Erythroblast (primary cell): Measurements from ENCODE around the gene DDX42.
"Not testable (repeated sequence)": the region's sequence is repeated elsewhere in the genome, so short reads cannot be mapped to it uniquely, and the experiment has no call there.

Source experiments
- DNase-seq, 2 experiments: peaks; one replicate each; lab custom pipeline; 2025; lab: John Stamatoyannopoulos, UW
- GATA1 ChIP-seq: IDR thresholded peaks from 2 replicates; pipeline ENCODE4 v1.6.1; 2011; ENCODE audit warnings: low read depth, mild to moderate bottlenecking, control low read depth, low read length, moderate library complexity
- POLR2A ChIP-seq: IDR thresholded peaks from 2 replicates; pipeline ENCODE4 v1.6.1; 2011; ENCODE audit warnings: mild to moderate bottlenecking, low read length

The DDX42 gene

DNA sequence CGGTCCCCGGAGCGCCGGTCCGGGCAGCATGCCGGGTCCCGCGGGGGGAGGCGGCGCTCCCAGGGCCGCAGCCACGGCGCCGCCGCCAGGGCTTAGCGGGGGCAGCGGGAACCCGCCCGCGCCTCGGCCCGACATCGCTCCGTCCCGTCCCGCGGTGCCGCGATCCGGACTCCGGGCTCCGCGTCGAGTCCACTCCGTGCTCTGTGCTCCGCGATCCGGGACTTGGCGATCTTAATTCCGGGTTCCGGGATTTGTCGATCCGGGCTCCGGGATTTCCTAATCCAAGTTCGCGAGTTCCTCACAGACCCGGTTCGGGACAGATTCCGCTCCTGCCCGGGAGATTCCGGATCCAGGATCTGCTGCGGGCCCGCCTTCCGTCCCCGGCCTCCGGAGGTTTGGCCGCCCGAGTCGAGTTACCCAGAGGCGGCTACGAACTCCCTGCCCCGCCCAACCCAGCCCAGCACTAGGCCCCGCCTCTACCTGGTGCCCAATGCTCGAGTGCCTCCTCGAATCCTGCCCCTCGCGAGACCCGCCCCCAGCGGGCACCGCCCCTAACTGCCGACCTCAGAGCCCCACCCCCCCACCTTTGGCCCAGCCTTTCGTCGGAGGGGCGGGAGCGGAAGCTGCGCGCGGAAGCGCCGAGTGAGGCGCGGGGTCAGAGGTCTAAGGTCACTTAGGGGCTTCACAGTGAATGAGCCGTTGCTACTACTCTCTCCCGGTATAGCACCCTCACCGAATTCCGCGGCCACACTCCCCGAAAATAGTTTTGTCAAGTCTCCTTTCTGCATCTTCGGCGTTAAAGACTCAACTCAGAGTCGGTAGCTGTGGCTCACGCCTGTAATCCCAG is 68.8 kb downstream of the DDX42 start, which contains the start of gene SMARCD2:
Gene SMARCD2 (minus strand): TSS at position 146 of the 847 bp plus-strand sequence. CDS start 11 bp downstream, at position 135.
- peak; percentile 99 for DNase-seq
- TF ChIP-seq GATA1 (no peak), POLR2A (peak; percentile 62)

DNA sequence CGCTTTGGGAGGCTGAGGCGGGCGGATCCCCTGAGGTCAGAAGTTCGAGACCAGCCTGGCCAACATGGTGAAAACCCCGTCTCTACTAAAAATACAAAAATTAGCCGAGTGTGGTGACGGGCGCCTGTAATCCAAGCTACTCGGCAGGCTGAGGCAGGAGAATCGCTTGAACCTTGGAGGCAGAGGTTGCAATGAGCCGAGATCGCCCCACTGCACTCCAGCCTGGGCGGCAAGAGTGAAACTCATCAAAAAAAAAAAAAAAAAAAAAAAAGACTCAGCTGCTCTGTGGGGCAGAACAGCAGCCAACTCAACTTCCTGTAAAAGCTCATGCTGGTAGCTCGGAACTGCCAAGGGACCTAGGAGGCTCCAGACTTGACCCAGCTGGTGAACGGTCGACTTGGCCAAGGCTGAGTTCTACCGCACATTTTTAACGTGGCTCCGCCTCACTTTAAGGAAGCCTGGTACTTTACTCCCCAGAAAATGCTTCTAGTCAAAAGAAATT is 69.5 kb downstream of the DDX42 start:
- DNase-seq, result peak; percentile 61 to 64

- peak in 1 of 2 experiments; percentile 46 for DNase-seq
- TF ChIP-seq GATA1, result no peak
- no peak for TF ChIP-seq POLR2A
Observed at GRCh38 chr17:63843910-63844677, 70.1 kb downstream of the DDX42 start.

DNA sequence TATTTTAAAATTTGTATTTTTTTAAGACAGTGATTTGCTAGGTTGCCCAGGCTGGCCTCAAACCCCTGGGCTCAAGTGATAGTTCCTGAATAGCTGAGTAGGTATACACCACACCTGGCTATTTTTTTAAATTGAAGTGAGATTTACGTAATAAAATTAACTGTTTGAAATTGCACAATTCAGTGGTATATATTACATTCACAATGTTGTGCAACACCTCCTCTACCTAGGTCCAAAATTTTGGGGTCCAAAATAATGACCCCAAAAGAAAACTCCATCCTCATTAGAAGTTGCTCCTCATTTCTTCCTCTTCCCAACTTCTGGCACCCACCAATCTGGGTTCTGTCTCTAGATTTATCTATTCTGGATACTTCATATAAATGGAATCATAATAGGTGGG is 71.5 kb downstream of the DDX42 start:
- DNase-seq, result no peak
- TF ChIP-seq GATA1 (no peak), POLR2A (no peak)

DNA sequence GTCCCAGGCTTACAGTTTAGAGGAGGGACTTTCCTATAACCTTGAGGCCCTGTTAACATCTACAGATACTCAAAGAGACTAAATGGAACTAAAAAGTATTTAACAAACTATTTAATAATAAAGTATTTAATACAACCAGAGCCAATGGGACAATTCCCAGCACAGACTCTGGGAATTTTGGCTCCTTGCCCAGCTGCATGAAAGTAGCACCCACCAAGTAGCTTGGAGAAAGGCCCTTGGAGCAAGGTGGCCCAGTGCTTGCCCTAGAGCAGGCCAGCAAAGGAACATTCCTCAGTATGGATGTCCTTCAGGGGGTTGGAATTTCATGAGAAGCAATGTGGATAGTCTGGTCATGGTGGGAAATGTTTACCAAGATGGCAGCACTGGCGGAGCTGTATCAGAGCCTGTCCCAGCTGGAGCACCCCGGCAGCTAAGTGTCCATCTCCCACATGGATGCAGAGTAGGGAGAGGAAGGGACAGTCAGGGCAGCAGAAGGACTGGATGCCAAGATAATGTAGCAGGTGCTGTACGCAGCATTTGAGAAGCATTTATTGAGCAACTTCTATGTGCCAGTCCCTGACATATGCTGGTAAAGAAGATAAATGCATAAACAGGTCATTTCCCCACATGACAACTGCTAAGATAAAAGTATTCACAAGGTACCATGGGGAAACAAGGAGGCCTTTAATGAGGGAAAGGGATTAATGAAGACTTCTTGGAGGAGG is 73.7 kb downstream of the DDX42 start:
- no peak for TF ChIP-seq POLR2A
- TF ChIP-seq GATA1, result no peak
- no peak for DNase-seq

- TF ChIP-seq GATA1 (no peak), POLR2A (no peak)
- DNase-seq, result peak; percentile 97 to 98
Observed at GRCh38 chr17:63848834-63849689, 75.1 kb downstream of the DDX42 start.

GRCh38 chr17:63850401-63850800 is 76.4 kb downstream of the DDX42 start:
- TF ChIP-seq POLR2A (no peak), GATA1 (no peak)
- DNase-seq, result no peak

DNA sequence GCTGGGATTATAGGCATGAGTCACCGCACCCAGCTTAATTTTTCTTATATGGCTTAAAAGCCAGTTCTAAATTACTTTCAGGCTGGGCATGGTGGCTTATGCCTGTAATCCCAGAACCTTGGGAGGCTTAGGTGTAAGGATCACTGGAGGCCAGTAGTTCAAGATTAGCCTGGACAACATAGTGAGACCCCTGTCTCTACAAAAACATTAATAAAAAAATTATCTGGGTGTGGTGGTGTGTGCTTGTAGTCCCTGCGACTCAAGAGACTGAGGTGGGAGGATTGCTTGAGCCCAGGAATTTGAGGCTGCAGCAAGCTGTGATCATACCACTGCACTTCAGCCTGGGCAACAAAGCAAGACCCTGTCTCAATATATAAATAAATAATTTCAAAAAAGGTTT is 79.3 kb downstream of the DDX42 start:
- TF ChIP-seq POLR2A (no peak), GATA1 (no peak)
- no peak for DNase-seq

DNA sequence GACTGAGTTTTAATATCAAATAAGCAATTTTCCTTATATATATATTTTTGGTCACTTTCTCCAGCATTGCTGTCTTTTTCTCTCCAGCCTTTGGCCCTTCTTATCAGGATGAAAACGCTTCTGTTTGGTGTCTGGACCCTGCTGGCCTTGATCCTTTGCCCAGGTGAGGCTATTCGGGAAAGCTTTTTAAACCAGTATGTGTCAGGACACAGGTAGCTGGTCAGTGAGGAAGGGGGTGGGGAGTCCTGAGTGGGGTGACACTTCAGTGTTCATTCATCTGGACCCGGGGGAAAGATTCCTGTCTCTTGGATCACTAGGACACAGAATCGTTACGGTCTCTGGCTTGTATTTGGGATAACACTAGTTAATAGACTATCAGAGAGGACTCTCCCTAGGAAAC is 80.7 kb downstream of the DDX42 start:
- no peak for DNase-seq
- TF ChIP-seq GATA1 (no peak), POLR2A (no peak)

- TF ChIP-seq GATA1, result no peak
- no peak for TF ChIP-seq POLR2A
Observed at GRCh38 chr17:63855185-63855584, 81.2 kb downstream of the DDX42 start.

GRCh38 chr17:63856425-63856824 is 82.5 kb downstream of the DDX42 start:
- not testable (repeated sequence) for DNase-seq

More at GRCh38 chr17:63855185-63855584, 81.2 kb downstream of the DDX42 start:
- DNase-seq, result no peak

DNA sequence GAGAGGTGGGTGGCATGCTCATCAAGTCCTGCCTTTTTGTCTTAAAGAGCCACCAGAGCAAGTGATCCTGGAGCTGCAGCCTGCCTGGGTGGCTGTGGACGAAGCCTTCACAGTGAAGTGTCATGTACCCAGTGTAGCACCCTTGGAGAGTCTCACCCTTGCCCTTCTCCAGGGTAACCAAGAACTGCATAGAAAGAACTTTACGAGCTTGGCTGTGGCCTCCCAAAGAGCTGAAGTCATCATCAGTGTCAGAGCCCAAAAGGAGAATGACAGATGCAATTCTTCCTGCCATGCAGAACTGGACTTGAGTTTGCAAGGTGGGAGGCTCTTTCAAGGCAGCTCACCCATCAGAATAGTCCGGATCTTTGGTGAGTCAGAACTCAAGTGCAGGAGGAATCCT is 85.3 kb downstream of the DDX42 start:
- no peak for DNase-seq
- no peak for TF ChIP-seq POLR2A
- TF ChIP-seq GATA1, result no peak

GRCh38 chr17:63866625-63867024 is 92.7 kb downstream of the DDX42 start:
- not testable (repeated sequence) for DNase-seq
